B cell (primary cell): Measurements from ENCODE around the gene RIPOR1.

ENCODE experiments used
- CTCF ChIP-seq: fragments of 200-600 bp; IDR thresholded peaks from one replicate; pipeline ENCODE4 v1.8.0; 2022; ENCODE audit warnings: antibody characterized with exemption, mild to moderate bottlenecking
- EZH2 ChIP-seq: IDR thresholded peaks from 2 replicates; pipeline ENCODE4 v1.6.1; 2012; ENCODE audit warnings: borderline replicate concordance, low read depth, mild to moderate bottlenecking, moderate library complexity, low read length; ENCODE audit not compliant: insufficient read depth, poor library complexity, severe bottlenecking

GRCh38 chr16:67546091-67546501 is 17.5 kb downstream of the RIPOR1 start:
- TF ChIP-seq CTCF (no peak), EZH2 (no peak)
